Activated T-cell treated with anti-CD3 and anti-CD28 coated beads for 4 hours (primary cell): Measurements from ENCODE around the gene DPF3.

Source experiments
- DNase-seq: peaks from one replicate; pipeline ENCODE4 v3.0.0-alpha.2; 2020

Gene DPF3

DNA sequence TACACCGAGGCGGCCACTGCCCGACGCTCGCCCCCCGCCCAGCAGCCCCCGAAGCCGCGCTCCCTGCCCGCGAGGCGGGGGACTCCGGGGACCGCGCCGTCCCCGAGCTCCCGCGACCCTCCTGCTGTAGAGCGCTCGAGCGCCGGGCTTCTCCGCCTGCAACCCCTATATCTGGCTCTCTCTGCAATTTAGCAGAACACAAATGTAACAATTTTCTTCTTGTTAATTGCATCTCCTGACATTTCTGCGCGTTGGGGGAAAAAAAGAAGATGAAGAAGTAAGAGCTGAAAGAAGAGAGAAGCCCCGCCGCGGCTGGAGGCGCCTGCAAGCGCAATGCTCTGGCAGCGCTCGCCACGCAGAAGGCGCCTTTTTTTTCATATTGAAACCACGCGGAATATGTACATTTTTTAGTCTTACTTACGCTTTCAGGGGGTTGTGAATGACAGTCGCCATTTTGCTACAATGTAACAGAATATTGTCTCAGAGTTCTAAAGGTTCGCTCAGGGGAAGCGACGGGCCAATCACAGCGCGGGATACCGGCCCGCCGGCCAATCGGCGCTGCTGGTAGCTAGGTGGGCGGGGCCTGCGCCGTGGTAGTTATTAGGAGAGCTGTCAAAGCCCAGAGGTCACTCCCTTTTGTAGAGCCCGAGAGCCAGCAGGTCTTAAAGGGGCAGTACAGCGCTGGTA is at the start of gene DPF3:
TSS of gene DPF3 (minus strand) at position 466 of the 687 bp plus-strand sequence. CDS start at position 453, 13 bp downstream.
- peak; percentile 89 for DNase-seq

DNA sequence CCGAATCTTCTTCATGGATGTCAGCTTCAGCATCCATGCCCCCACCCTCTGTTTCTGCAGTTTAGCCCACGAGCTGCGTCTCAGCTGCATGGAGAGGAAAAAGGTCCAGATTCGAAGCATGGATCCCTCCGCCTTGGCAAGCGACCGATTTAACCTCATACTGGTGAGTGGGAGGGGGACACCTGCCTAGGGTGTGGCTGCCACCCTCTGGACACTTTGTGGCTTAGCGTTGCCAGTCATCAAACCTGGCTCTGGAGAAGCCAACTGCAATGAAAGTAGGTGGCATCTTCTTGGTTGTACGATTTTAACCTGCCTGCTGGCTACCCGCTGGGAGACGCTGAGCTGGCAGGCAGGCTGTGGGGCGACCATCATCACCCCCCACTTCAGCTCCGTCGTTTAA is 49.0 kb upstream of the DPF3 start:
- DNase-seq = no peak

DNA sequence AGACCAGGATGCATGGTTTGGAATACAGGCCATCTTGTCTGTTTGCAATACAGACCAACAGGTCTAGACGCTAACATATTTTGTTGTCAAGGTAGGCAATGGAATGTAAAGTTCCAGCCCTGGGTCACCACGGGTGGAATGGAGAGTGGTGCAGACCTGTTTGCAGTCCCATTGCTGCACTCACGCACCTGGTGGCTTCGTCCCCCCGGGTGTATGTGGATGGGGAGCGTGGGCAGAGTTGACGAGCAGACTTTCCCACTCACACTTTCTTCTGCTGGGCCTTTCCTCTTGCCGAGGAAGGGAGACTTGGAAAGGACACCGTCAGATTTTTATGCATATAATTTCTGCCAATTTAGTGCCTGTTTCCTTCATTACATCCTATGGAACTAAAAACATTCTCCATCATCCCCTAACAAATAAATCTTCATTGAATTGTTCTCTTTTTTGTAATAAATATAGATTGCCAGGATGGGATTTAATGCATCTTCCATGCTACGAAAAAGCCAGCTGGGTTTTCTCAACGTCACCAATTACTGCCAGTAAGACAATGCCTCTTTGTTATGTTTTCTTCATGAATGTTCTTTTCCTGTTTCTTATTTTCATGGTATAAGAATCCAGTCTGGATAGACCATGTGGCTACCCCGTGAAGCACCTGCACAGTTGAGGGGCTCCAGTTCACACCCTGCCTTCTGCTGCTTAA is 47.5 kb upstream of the DPF3 start:
- no peak for DNase-seq

DNA sequence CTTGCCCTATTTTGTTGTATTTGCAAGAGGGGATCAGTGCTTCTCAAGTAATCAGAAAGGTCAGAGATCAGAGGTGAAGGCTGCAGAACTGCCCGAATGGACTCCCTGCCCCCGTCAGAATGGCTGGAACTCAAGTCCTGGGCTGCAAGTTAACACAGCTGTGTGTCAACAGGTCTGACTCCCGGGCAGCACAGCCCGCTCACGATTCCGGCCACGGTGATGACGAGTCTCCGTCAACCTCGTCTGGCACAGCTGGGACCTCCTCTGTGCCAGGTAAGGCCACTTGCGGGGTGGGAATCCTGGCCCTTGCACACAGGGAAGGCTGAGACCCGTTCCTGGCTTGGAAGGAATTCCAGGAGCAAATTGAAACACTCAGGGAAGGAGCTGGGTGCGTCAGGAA is 45.7 kb upstream of the DPF3 start:
- DNase-seq = no peak

DNA sequence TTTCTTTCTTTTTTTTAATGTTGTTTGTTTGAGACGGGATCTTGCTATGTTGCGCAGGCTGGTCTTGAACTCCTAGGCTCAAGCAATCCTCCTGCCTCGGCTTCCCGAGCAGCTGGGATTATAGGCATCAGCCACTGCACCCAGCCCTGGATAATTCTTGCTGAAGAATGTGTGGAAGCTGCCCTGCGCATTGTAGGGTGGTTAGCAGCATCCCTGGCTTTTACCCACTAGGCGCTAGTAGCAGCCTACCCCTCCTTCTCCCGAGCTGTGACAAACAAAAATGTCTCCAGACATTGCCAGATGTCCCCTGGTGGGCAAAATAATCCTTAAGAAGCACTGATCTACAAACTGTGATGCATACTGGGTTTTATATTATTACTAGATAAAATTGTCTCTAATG is 39.0 kb upstream of the DPF3 start:
- no peak for DNase-seq

DNA sequence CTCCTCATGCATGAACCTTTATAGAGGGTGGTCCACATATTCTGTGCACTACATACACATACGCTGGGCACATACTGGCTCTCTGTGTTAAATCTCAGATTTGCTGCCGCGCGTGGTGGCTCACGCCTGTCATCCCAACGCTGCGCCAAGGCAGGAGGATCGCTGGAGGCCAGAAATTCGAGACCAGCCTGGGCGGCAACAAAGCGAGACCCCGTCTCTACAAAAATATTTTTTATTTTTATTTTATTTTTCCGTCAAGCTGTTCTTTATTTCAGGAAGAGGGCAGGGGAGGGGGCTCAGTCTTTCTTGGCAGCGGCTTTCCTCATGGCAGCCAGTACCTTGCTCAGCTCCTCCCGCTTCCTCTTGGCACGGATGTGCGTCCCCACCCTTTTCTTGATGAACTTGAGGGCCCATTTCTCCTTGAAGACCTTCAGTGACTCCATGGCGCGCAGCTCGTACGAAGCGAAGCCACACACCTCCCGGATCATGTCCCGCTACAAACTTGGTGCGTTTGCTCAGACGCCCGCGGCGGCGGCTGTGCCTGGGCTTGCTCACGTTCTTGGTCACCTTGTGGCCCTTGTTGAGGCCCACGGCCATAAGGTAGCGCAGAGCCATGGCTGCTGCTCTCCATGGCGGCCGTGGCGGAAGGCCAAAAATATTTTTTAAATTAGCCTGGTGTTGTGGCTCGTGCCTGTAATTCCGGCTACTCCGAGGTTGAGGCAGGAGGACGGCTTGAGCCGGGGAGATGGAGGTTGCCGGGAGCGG is 35.6 kb upstream of the DPF3 start:
- no peak for DNase-seq

DNA sequence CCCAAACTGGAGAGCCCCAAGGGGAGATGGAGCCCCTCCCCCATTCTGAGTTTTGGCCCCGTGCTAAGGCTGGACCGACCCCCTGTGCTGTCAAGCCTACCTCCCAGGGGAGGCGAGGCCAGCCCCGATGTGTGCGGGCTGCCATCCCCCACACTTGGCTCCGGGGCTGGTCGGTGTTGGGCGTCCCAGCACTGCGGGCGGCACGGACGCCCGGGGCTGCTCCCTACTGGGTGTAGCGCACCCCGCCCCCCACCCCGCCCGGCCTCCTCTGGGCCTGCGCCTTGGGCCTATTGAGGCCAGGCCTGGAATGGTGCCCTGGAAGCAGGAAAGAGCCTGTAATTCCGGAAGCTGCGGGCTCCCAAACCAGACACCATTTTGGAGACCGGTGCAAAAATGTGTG is 35.0 kb upstream of the DPF3 start:
- no peak for DNase-seq

DNA sequence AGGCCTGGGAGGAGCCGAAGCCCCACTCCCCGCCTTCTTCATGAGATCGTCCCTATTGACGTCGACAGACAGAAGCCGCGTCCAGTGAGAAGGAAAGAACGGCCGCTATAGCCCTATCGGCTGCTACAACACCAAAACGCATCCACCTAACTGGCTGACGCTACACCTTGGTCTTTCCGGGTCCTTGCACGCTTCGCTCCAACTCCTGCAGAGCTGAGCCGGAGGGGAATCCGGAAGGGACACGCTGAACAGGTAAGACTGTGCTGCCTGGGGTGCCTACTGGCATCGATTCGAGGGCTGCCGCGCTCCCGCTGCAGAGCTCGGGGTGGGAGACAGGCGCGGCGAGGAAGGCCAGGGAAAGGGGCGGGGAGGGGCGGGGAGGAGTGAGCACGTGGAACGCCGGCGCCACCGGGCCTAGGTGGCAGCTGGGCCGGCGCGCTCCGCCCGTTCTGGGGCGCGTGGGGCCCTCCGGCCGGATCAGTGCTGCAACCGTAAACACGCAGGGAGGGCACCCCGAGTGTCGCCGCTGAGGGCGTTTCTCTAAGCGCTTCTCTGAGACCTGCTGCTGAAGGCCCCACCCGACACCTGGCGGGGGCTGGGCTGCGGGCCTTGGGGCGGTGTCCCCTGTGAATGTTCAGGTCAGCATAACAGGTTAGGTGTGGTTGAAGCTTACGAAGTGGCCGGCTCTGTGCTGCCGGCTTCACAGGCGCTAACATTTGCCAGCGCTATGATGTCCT is 32.6 kb upstream of the DPF3 start, which contains the start of gene DCAF4:
TSS of gene DCAF4 (plus strand) at position 173 of the 737 bp plus-strand sequence. CDS start 11,515 bp downstream, outside the sequence.
- DNase-seq = peak; percentile 90

DNA sequence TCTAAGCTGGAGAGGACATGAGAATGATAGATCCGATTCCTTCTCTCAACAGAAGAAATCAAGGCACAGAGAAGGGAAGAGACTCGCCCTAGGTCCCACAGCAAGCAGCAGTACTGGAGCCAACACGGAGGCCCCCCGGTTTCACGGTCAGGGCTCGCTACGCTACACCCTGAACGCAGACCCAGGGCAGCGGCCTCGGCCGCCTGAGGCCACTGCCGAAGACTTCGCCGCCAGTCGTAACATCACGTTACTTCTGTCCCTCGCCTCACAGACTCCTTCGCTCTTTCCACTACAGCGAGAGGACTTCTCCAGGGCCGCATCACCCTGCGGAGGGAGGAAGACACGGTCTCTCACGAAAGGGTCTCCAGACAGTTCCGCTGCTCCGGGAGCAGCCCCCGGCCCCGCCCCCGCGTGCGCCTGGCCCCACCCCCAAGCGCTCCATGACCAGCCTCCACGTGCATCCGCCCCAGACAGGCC is 32.0 kb upstream of the DPF3 start:
- no peak for DNase-seq

DNA sequence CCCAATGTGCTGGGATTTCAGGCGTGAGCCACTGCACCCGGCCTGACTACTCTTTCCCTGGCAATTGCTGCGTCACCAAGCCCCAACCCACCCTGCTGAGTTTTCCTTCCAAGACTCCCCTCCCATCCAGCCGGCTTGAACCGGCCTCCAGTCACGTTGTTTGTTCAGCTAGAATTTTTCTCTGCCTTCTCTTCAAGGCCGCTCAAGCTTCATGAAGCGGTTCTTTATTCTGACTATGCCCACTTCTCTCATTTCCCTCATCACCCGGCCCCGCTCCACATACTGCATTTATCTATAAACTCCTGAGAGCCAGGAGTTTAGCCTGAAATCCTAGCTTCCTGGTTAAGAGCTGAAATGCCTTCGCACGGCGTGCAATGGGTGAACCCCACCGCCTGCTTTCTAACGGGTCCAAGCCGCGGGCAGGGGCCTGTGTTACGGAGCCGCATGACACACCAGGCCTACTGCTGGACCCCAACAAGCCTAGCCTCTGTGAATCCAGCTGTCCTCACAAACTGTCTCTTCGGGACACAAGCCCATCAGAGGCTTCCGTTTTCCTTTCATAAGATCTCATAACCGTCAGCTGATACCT is 31.4 kb upstream of the DPF3 start:
- DNase-seq = no peak

DNA sequence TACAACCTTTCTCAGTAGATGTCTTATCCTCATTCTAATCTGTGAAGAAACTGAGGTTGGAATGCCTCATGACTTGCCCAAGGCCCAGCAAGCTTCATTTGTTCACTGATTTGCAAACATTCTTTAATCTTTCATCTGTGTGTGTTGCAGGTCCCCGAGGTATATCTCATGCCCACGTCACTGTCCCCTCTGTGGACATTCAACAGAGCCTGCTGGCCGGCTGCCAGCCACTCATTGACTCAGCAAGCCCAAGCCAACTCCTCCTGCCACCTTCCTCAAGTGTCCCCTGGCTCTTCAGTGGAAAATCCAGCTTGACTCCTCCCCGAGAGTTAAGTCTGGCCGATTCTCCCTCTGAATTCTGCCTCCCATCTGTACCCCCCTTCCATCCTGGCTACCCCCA is 30.4 kb upstream of the DPF3 start:
- no peak for DNase-seq

DNA sequence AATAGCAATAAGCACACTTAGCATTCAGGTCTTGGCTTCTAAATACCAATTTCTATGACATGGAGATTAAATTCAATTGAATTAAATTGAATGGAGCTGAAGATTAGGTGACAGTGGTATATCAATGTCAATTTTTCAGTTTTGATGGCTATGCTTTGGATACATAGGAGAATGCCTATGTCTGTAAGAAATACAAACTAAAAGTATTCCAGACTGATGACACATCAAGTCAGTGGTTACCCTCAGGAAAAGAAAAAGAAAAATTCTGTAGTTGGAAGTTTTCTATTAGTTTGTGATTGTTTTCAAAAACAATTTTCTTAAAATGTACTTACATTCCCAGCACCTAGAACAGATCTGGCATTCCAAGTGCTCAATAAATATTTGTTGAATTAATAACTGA is 27.5 kb upstream of the DPF3 start:
- DNase-seq = no peak

DNA sequence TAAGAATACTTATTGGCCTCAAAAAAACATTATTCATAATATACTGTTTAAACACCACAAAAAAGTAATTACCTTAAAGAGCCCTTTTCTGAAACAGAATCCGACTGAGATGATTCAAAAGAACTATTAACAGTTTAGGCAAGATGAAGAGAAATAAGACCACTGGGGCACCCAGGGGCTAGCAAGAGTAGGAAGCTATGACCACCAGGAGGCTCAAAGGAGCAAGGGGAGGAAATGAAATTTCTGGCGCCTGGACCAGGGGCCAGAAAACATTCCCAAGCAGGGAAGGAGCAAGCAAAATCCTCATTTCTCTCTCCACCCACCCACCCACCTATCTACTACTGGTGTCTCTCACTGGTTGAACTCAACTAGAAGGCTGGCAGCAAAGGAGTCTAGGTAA is 26.1 kb upstream of the DPF3 start:
- no peak for DNase-seq

DNA sequence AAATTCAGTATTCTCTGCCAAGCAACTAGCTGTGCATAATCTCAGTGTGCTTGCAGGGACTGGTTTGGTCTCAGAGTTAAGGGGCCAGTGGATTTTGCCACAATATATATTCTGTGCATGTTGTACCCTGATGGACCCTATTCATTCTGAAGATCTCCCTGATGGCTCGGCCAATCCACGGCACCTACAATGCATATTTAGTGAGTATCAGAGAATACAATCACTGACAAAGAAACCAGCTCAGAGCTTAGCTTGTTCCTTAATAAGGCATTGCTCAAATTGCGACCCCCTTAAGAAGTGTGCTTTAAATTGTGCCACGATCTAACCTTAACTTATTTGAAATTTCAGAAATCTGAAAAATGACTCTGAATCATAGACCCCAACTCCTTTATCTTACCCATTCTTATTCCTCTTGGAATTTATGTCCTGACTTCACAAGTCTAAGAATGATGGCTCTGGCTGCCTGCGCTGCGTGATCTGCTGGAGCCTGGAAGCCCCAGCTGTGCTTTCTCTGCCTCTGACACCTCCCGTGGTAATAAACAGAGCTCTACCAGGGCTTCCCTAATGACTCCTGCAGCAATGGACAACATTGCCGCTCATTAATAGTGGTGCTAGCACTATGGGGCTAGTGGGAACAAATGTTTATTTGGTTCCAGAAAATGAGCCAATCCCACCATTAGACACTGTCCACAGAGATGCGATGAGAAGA is 23.3 kb upstream of the DPF3 start:
- no peak for DNase-seq

DNA sequence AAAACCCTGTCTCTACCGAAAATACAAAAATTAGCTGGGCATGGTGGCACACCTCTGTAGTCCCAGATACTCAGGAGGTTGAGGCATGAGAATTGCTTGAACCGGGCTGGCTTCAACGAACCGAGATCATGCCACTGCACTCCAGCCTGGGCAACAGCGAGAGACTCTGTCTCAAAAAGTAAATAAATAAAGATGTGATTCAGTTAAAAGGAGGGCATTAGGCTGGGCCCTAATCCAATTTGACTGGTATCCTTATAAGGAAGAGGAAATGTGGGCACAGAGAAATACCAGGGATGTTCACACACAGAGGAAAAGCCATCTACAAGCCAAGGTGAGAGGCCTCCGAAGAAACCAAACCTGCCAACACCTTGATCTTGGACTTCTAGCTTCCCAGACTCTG is 22.3 kb upstream of the DPF3 start:
- no peak for DNase-seq

DNA sequence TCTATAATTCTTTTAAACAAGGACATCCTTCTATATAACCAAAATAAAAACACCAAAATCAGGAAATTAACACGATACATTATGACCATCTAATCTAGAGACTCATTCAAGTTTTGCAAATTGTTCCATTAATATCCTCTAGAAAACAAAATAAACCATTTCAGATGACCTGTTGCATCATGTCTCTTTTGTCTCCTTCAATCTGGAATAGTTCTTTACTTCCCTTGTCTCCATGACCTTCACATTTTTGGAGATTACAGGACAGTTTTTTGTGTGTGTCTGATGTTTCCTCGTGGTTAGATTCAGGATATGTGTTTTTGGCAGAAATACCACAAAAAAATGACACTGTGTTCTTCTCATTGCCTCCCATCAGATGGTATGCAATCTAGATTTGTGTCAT is 19.9 kb upstream of the DPF3 start:
- DNase-seq = no peak

DNA sequence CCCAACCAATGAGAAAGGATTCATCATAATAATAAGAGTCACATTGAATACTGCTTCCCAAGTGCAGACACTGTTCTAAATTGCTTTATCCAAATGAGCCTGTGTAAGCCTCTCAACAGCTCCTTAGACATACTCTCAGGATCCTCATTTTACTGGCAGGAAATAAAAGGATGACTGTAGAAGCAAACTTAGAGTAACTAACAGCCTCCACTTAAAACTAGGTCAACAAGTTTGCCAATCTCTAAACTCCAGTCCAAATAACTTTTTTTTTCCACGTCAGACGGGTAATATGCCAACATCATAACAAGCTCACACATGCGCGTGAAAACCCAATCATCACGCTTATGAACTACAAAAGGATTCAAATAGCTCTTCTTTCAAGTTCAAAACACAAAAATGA is 15.3 kb upstream of the DPF3 start:
- no peak for DNase-seq

DNA sequence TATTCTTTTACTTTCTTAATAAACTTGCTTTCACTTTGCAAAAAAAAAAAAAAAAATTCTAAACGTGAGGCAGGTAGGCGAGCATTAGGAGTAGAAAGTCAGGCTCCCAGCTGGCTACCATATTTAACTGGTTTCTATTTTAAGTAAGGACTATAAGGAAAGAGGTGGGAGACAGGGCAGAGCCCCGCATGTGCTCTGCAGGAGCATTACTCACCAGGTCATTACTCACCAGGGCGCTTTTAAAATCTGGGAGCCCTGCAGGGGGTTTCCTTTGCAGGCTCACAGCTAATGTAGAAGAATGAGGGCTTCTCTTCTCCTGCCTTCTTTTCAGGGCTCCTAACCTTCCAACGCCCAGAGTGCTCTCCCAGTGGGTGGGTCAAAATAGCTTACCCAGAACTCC is 14.0 kb upstream of the DPF3 start:
- DNase-seq = no peak

DNA sequence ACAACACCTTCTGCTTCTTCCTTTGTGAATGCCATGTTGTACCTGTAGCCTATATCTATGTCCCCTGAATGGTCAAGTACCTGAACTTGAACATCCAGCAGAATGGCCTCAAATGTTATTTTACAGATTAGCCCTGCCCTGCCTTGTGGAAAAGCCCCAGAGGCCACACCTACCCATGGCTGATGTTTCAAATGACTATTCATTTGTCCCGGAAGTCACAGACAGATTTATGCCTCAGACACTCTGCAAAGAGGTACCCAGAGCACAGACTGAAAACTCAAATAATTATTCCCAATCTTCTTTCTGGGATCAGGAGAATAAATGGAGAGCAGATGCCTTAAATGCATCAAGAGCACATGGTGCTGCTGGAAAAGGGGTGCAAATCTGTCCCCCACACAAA is 13.0 kb upstream of the DPF3 start:
- DNase-seq = no peak

DNA sequence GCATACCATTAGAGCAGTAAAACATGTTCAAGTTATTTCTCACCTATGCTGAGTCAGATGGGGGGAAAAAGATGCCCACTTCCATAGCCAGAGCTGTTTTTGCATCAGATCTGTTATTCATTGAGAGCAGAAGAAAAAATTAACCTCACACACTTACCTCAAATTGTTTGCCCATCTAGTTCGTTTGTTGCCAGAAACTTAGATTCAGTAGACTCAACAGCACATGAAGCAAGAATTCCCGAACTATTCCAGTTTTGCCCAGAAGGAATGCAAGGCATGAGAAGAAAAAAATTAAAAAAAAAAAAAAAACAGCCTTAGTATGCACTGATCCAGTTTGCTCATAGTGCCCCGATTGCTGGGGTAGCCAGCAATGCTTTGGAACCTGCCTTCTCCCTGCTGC is 12.4 kb upstream of the DPF3 start:
- no peak for DNase-seq

DNA sequence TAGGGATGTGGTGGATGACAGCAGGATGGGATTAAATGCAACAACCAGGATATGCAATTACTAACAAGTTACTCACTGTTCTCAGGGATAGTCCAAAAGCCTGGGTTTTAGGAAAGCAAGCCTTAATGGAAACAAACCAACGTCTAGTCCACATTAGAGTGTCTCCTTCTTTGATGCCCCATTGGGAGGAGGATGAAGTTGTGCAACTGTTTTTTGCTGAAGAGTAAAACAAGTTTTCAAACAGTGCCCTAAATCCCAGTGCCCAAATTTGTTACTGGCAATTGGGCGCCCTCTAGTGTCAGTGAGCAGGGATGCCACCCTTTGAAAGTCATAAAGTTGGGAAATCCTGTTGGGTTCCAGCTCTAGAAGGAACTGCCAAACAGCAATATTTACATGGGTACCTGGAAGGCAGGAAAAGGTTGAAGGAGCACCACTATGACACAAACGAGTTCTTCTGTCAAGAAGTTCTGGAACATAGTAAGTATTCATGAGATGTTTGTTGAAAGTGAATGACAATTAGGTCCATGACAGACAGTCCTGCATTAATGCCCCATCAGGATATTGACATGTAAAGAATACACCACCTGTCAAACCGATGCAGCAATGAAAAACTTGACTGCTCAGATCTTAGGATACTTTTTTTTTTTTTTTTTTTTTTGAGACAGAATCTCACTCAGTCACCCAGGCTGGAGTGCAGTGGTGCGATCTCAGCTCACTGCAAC is 11.1 kb upstream of the DPF3 start:
- DNase-seq = peak; percentile 54
